Fibroblast of lung (primary cell): ENCODE measurements around the gene SSBP1. TPM values are rescaled to one million over a fixed set of nuclear protein-coding genes. Genes with fewer than 3 reads are reported as not detected.

Experiments
- DNase-seq, 2 donors: peaks; one replicate each; pipeline versions ENCODE4 v3.0.0 to v3.0.0-alpha.2; 2010; ENCODE audit warnings: low read depth in 2 of 2
- H2AFZ ChIP-seq: 2 replicates; pipeline ENCODE4 v1.5.1; 2012; ENCODE audit warnings: low read length, control low read depth, inconsistent platforms
- H3K27ac ChIP-seq: 2 replicates; pipeline ENCODE4 v1.5.1; 2011; ENCODE audit warnings: low read length, control low read depth; ENCODE audit not compliant: insufficient read depth
- H3K27me3 ChIP-seq: 2 replicates; pipeline ENCODE4 v1.5.1; 2011; ENCODE audit warnings: mild to moderate bottlenecking, low read length; ENCODE audit not compliant: control insufficient read depth, insufficient read depth
- H3K36me3 ChIP-seq: 2 replicates; pipeline ENCODE4 v1.5.1; 2011; ENCODE audit warnings: low read length; ENCODE audit not compliant: control insufficient read depth, insufficient read depth
- H3K4me1 ChIP-seq: 2 replicates; pipeline ENCODE4 v1.5.1; 2011; ENCODE audit warnings: low read length; ENCODE audit not compliant: control insufficient read depth, insufficient read depth; ENCODE audit errors: extremely low read depth
- H3K4me2 ChIP-seq: 2 replicates; pipeline ENCODE4 v1.5.1; 2011; ENCODE audit warnings: low read length, control low read depth; ENCODE audit not compliant: insufficient read depth; ENCODE audit errors: extremely low read depth
- H3K4me3 ChIP-seq, 4 experiments: fragments of 200-600 bp in 1 of 4; sonication (generic) in 1 of 4; replicated peaks in 1 of 4; 2 replicates each; pipeline ENCODE4 v1.5.1; 2011 to 2016; ENCODE audit warnings: low read length in 4 of 4, low read depth in 3 of 4, mild to moderate bottlenecking in 3 of 4, control low read depth in 2 of 4, inconsistent platforms in 1 of 4, mixed read lengths in 1 of 4; ENCODE audit not compliant: insufficient read depth in 1 of 4; ENCODE audit errors: control extremely low read depth in 1 of 4
- H3K79me2 ChIP-seq: 2 replicates; pipeline ENCODE4 v1.5.1; 2012; ENCODE audit warnings: mild to moderate bottlenecking, low read length, inconsistent platforms; ENCODE audit not compliant: control insufficient read depth, insufficient read depth
- H3K9ac ChIP-seq: 2 replicates; pipeline ENCODE4 v1.5.1; 2011; ENCODE audit warnings: mild to moderate bottlenecking, low read length, control low read depth; ENCODE audit not compliant: insufficient read depth
- H3K9me3 ChIP-seq: 2 replicates; pipeline ENCODE4 v1.5.1; 2012; ENCODE audit warnings: low read depth, low read length; ENCODE audit not compliant: control insufficient read depth, insufficient read depth
- H4K20me1 ChIP-seq: 2 replicates; pipeline ENCODE4 v1.5.1; 2011; ENCODE audit warnings: low read length; ENCODE audit not compliant: control insufficient read depth, insufficient read depth; ENCODE audit errors: extremely low read depth
- EZH2 ChIP-seq: IDR thresholded peaks from 2 replicates; pipeline ENCODE4 v1.5.1; 2012; ENCODE audit warnings: low read length, control low read depth, mild to moderate bottlenecking; ENCODE audit errors: missing control alignments
- polyA plus RNA-seq, 2 donors: library from polyadenylated mRNA; depleted of rRNA in 1 of 2; stranded (reverse) in 1 of 2; unstranded in 1 of 2; fragments of >200 nt; gene quantifications; 2 replicates each; pipeline ENCODE4 v1.2.1, GENCODE V29; 2011 to 2012; ENCODE audit warnings: missing spikeins in 1 of 2
- total RNA-seq: library from RNA; depleted of rRNA; stranded (reverse); fragments of >200 nt; gene quantifications from 2 replicates; pipeline ENCODE4 v1.2.1, GENCODE V29; 2014
- TF ChIP-seq, protein P1 (sequence below), 2 donors: IDR thresholded peaks in 1 of 2; conservative IDR thresholded peaks in 1 of 2; 1 replicate in 1 of 2; 2 replicates in 1 of 2; pipeline ENCODE4 v1.5.1; 2011 to 2012; ENCODE audit warnings: low read length in 2 of 2, control low read depth in 1 of 2, inconsistent platforms in 1 of 2, low read depth in 1 of 2, mild to moderate bottlenecking in 1 of 2

The SSBP1 gene
- total and polyA plus RNA-seq, 2 donors (not counting 1 experiment from before 2014, with no cell fraction given): 119 to 209 TPM

DNA sequence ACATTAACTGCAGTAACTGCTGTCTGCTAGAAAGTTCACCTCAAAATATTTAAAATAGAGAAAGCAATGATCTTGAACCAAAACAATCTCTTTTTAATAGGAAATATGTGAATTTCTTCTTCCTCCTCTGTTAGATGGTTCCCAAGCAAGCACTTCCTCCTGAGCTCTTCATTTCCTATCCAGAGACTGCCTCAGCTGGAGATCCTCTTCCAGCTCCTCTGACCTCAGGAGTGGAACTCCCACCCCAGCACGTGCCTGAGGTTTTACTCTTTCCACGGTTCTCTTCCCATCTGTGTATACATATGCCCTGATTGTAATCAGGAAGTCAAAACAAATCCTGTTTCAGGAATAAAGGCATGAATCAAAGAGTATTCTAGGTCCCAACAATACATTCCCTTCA is 41.8 kb upstream of the SSBP1 start:
- H4K20me1 ChIP-seq: no peaks in the 10 kb centered on the region
- H3K9me3 ChIP-seq: no peaks in the 10 kb centered on the region
- no peak for DNase-seq
- H2AFZ ChIP-seq: no peak overlapping the region
- no peaks in the 10 kb centered on the region for H3K27me3 ChIP-seq
- H3K4me3 ChIP-seq: no peak overlapping the region
- H3K4me1 ChIP-seq: no peaks in the 10 kb centered on the region
- no peaks in the 10 kb centered on the region for H3K36me3 ChIP-seq
- TF ChIP-seq EZH2: no peak
- TF ChIP-seq, protein P1, sequence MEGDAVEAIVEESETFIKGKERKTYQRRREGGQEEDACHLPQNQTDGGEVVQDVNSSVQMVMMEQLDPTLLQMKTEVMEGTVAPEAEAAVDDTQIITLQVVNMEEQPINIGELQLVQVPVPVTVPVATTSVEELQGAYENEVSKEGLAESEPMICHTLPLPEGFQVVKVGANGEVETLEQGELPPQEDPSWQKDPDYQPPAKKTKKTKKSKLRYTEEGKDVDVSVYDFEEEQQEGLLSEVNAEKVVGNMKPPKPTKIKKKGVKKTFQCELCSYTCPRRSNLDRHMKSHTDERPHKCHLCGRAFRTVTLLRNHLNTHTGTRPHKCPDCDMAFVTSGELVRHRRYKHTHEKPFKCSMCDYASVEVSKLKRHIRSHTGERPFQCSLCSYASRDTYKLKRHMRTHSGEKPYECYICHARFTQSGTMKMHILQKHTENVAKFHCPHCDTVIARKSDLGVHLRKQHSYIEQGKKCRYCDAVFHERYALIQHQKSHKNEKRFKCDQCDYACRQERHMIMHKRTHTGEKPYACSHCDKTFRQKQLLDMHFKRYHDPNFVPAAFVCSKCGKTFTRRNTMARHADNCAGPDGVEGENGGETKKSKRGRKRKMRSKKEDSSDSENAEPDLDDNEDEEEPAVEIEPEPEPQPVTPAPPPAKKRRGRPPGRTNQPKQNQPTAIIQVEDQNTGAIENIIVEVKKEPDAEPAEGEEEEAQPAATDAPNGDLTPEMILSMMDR (conservative IDR thresholded peaks at IDR 0.05 in 1 of 2, IDR thresholded peaks at IDR 0.05 in 1 of 2; ENCODE audit: low read depth in 1 of 2, low read length in 2 of 2): no peak
- no peak overlapping the region for H3K27ac ChIP-seq
- H3K9ac ChIP-seq: no peak overlapping the region
- no peaks in the 10 kb centered on the region for H3K79me2 ChIP-seq
- H3K4me2 ChIP-seq: no peak overlapping the region

DNA sequence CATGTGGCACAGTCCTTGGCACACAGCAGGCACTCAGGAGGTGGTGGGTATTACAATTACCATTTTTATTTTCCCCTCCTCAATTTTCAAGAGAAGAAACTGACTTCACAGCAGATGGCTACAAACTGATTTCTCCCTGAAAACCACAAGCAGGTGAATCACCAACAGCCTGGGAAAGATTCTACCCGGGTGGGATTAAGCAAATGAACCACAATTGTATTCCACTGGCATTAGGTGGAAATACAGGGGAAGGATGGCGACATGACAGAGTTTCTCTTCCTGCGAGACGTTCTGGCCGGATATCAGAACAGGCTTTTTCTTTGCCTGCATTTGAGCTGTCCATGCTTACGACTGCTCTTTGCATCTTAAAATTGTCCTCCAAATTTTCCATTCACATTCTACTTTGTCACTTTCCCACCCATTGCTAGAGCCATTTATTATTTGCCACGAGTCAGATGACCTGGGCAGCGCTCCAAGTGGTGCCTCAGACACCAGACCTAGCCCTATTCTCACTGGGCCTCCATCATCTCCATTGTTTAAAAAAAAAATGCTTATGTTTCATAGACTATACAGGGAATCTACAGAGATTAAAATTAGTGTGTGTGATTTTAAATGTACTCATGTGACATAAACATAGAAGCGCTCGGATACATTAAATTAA is 40.8 kb upstream of the SSBP1 start:
- H4K20me1 ChIP-seq: no peaks in the 10 kb centered on the region
- H3K4me2 ChIP-seq: no peak overlapping the region
- no peaks in the 10 kb centered on the region for H3K79me2 ChIP-seq
- H3K4me3 ChIP-seq: no peak overlapping the region
- TF ChIP-seq EZH2: no peak
- TF ChIP-seq, protein P1 (conservative IDR thresholded peaks at IDR 0.05 in 1 of 2, IDR thresholded peaks at IDR 0.05 in 1 of 2; ENCODE audit: low read depth in 1 of 2, low read length in 2 of 2): no peak
- no peak overlapping the region for H2AFZ ChIP-seq
- no peaks in the 10 kb centered on the region for H3K9me3 ChIP-seq
- no peaks in the 10 kb centered on the region for H3K27me3 ChIP-seq
- no peaks in the 10 kb centered on the region for H3K4me1 ChIP-seq
- peak in 1 of 2 donors; percentile 86 for DNase-seq
- H3K9ac ChIP-seq: no peak overlapping the region
- H3K36me3 ChIP-seq: no peaks in the 10 kb centered on the region
- H3K27ac ChIP-seq: no peak overlapping the region

DNA sequence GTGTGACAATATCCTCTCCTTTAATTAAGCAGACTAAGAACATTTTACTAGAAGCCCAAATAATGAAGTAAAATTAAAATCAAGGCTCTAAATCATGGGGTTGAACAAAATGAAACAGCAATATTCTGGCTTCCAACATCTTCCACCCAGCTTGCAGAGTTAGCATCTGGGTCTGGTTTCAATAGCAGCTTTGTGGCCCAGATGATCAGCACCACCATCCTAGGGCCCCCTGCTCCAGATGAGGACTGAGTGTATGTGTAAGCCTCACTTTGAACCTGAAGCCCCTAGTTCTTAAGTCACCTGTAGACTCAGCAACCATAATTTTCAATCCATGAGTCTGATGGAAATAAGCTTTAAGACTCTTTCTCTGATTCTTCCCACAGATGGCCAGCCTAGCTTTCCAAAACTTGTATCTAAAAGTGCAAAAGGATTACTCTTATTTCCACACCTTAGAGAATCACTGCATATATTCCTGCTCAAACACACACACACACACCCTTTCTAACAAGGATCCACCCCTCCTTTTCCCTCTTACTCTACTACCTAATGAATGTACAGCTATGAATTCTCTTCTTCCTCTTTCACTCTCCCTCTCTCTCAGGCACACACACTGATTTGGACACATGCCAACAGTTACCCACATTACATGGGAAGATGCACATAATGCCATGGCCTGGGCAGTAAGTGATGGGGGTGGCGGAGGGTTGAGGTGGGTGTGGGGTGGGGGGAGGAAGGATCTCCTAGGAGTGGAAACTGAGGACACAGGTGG is 39.7 kb upstream of the SSBP1 start:
- Histone ChIP-seq H3K9me3 (no peaks in the 10 kb centered on the region), H3K27me3 (no peaks in the 10 kb centered on the region), H4K20me1 (no peaks in the 10 kb centered on the region), H3K9ac (no peak overlapping the region), H3K79me2 (no peaks in the 10 kb centered on the region), H3K27ac (no peak overlapping the region), H3K4me1 (no peaks in the 10 kb centered on the region), H3K4me2 (no peak overlapping the region), H3K36me3 (no peaks in the 10 kb centered on the region), H3K4me3 (no peak overlapping the region), H2AFZ (no peak overlapping the region)
- no peak for TF ChIP-seq EZH2
- TF ChIP-seq, protein P1 (conservative IDR thresholded peaks at IDR 0.05 in 1 of 2, IDR thresholded peaks at IDR 0.05 in 1 of 2; ENCODE audit: low read depth in 1 of 2, low read length in 2 of 2): no peak
- DNase-seq: no peak
